ENCODE measurements around the gene ZNF155.
A peak's percentile ranks its signal among the peaks of the same experiment; 100 is the strongest.

The ZNF155 gene

GRCh38 chr19:43983544-43983911 lies 460 bp upstream of the ZNF155 start:
- peak overlapping the region; percentile 74 to 89 for H3K4me3 ChIP-seq (replicated peaks in 1 of 2; ENCODE audit: low read depth in 2 of 2, low read length in 2 of 2)
- TF ChIP-seq, protein P1, sequence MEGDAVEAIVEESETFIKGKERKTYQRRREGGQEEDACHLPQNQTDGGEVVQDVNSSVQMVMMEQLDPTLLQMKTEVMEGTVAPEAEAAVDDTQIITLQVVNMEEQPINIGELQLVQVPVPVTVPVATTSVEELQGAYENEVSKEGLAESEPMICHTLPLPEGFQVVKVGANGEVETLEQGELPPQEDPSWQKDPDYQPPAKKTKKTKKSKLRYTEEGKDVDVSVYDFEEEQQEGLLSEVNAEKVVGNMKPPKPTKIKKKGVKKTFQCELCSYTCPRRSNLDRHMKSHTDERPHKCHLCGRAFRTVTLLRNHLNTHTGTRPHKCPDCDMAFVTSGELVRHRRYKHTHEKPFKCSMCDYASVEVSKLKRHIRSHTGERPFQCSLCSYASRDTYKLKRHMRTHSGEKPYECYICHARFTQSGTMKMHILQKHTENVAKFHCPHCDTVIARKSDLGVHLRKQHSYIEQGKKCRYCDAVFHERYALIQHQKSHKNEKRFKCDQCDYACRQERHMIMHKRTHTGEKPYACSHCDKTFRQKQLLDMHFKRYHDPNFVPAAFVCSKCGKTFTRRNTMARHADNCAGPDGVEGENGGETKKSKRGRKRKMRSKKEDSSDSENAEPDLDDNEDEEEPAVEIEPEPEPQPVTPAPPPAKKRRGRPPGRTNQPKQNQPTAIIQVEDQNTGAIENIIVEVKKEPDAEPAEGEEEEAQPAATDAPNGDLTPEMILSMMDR (IDR thresholded peaks at IDR 0.05; ENCODE audit: low read depth, low read length), result no peak
- no peak for DNase-seq (ENCODE audit: low read depth in 2 of 2)

GRCh38 chr19:43984687-43985000 lies 656 bp downstream of the ZNF155 start:
- DNase-seq (ENCODE audit: low read depth in 2 of 2), result no peak
- H3K4me3 ChIP-seq (replicated peaks in 1 of 2; ENCODE audit: low read depth in 2 of 2, low read length in 2 of 2), result peak overlapping the region; percentile 74 to 89
- TF ChIP-seq, protein P1 (IDR thresholded peaks at IDR 0.05; ENCODE audit: low read depth, low read length), result no peak

DNA sequence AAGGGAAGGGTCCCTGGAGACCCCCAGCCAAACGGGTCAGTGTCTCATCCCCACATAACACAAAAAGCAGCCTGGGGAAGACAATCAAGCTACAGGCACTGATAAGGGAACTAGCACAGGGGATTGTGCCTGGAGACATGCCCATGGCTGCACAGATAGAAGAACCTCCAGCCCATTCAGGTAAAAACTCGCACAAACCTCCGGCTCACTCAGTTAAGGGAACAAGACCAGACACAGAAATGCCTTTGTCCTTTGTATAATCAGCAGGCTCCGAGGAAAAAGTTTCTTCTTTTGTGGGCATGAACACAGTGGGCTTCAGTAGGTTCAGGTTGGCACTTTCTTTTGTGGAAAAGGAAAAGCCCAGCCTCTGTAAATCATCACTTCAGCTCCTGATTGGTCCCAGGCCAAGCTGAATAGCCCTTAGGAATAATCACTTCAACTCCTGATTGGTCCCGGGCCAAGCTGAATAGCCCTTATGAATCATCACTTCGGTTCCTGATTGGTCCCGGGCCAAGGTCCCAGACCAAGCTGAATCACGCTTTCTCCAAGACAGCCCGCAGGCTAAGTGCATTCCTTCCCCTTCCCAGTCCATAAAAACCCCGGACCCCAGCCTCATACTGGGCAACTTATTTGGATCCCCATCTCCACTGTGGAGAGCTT lies 13.8 kb downstream of the ZNF155 start:
- DNase-seq (ENCODE audit: low read depth in 2 of 2), result peak; percentile 18 to 71
- no peak overlapping the region for H3K4me3 ChIP-seq (replicated peaks in 1 of 2; ENCODE audit: low read depth in 2 of 2, low read length in 2 of 2)
- TF ChIP-seq, protein P1 (IDR thresholded peaks at IDR 0.05; ENCODE audit: low read depth, low read length), result no peak

DNA sequence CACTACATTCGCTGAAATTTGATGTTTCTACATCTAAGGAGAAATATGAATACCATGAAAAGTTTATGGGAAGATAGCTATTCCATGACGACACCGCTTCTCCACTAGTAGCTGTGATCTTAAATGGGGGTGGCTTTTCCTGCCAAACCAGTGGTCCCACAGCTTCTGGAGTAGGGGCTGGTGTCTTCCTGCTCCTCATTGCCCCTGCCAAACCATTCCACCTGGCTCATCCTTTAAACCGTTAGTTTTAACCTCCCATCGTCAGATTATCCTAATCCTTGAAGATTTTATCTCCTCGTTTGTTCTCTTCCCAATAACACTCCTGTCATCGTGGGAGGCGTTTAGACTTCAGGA lies 18.2 kb downstream of the ZNF155 start:
- H3K4me3 ChIP-seq (replicated peaks in 1 of 2; ENCODE audit: low read depth in 2 of 2, low read length in 2 of 2), result peak overlapping the region; percentile 71 to 73
- DNase-seq (ENCODE audit: low read depth in 2 of 2), result peak; percentile 5 to 24
- TF ChIP-seq, protein P1 (IDR thresholded peaks at IDR 0.05; ENCODE audit: low read depth, low read length), result no peak

GRCh38 chr19:44002566-44003460 lies 18.8 kb downstream of the ZNF155 start, which contains the start of gene ZNF230:
ZNF230 (plus strand) TSS chr19:44002957; CDS start chr19:44007079, 4,122 bp downstream.
- DNase-seq (ENCODE audit: low read depth in 2 of 2), result peak; percentile 96 to 97
- H3K4me3 ChIP-seq (replicated peaks in 1 of 2; ENCODE audit: low read depth in 2 of 2, low read length in 2 of 2), result peak within 1 kb of the TSS; percentile 71 to 73
- TF ChIP-seq, protein P1 (IDR thresholded peaks at IDR 0.05; ENCODE audit: low read depth, low read length), result no peak

DNA sequence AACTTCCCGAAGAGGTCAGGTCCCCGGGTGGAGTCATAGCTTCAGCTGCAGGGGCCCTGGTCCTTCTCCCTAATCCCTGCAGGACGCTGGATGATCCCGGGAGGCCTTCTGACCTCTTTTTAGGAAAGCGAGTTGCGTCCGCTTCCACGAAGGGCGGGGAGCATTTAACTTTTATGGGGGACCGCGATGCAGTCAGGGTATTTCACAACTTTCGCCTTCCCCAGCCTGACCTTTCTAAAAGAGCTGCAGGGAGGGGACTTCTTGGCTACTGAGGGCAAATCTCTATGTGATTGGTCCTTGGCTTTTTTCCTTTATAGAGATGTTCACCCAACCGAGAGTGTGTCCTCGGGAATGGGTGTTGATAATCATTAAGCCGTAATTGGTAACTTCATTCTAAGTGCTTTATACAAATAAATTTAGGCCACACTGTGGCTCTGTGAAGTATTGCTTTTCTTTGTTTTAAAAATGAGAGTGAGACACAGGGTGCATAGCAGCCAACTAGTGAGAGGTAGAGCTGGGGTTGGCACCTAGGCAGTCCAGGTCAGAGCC lies 19.5 kb downstream of the ZNF155 start:
- peak overlapping the region; percentile 71 to 73 for H3K4me3 ChIP-seq (replicated peaks in 1 of 2; ENCODE audit: low read depth in 2 of 2, low read length in 2 of 2)
- peak; percentile 10 to 14 for DNase-seq (ENCODE audit: low read depth in 2 of 2)
- TF ChIP-seq, protein P1 (IDR thresholded peaks at IDR 0.05; ENCODE audit: low read depth, low read length), result no peak

Measured in cardiac fibroblast (primary cell).